ENCODE data around the gene TMEM140.
"Not testable (repeated sequence)": the region's sequence is repeated elsewhere in the genome, so short reads cannot be mapped to it uniquely, and the experiment has no call there.

GRCh38 chr7:135171581-135172291 lies 23.9 kb downstream of the TMEM140 start:
- not testable (repeated sequence) for TF ChIP-seq CTCF, POLR2AphosphoS5 (IDR thresholded peaks at IDR 0.05)
